ENCODE data around the gene TRAM2. TPM values are rescaled to one million over a fixed set of nuclear protein-coding genes. Genes with fewer than 3 reads are reported as not detected.

The TRAM2 gene
- total and polyA plus RNA-seq, 2 of the 8 experiments (the other 6 are each of a cell fraction or from before 2014, with no cell fraction given): 9.0 to 21.4 TPM

GRCh38 chr6:52621631-52622030, 44.8 kb upstream of the TRAM2 start (continued):
- TF ChIP-seq ZNF274 (IDR thresholded peaks at IDR 0.05; ENCODE audit: borderline replicate concordance, extremely low read depth, low read length) (no peak), RBBP5 (IDR thresholded peaks at IDR 0.05; ENCODE audit: borderline replicate concordance, low read depth, low read length) (no peak)

GRCh38 chr6:52620906-52621190, 44.0 kb upstream of the TRAM2 start:
- Histone ChIP-seq H3K27ac (ENCODE audit: low read depth, low read length) (no peak overlapping the region), H2BK20ac (ENCODE audit: low read length) (no peak overlapping the region), H3K79me1 (ENCODE audit: low read depth, low read length) (no peaks in the 10 kb centered on the region), H3K14ac (ENCODE audit: insufficient read length) (no peak overlapping the region), H3K56ac (replicated peaks; ENCODE audit: insufficient read length, low read depth, low read length) (no peak overlapping the region), H4K20me1 (replicated peaks in 1 of 2; ENCODE audit: control insufficient read depth in 1 of 2, insufficient read depth in 2 of 2, low read length in 2 of 2) (no peaks in the 10 kb centered on the region), H2BK12ac (ENCODE audit: low read depth, low read length) (no peak overlapping the region), H3K79me2 (ENCODE audit: control insufficient read depth in 1 of 2, insufficient read depth in 2 of 2, low read length in 2 of 2) (no peaks in the 10 kb centered on the region), H3K23me2 (ENCODE audit: low read depth, low read length) (no peaks in the 10 kb centered on the region), H2BK5ac (ENCODE audit: low read depth, low read length) (no peak overlapping the region), H3K4me2 (ENCODE audit: insufficient read depth in 1 of 2, low read depth in 2 of 2, low read length in 2 of 2) (no peak overlapping the region), H2BK120ac (replicated peaks; ENCODE audit: low read depth, low read length) (no peak overlapping the region), H3K9me3 (ENCODE audit: insufficient read depth in 2 of 2, low read depth in 1 of 2, low read length in 1 of 2) (no peaks in the 10 kb centered on the region), H3K4me1 (replicated peaks in 1 of 4; ENCODE audit: control insufficient read depth in 3 of 4, insufficient read depth in 4 of 4, low read length in 3 of 4) (no peaks in the 10 kb centered on the region), H3K36me3 (ENCODE audit: control insufficient read depth in 2 of 4, insufficient read depth in 4 of 4, low read length in 3 of 4) (no peaks in the 10 kb centered on the region), H3K4me3 (ENCODE audit: extremely low read depth in 1 of 4, insufficient read depth in 2 of 4, low read depth in 3 of 4, low read length in 4 of 4) (no peak overlapping the region), H3K18ac (ENCODE audit: extremely low read depth, low read length) (no peak overlapping the region), H3K23ac (ENCODE audit: insufficient read length) (no peak overlapping the region), H2BK15ac (ENCODE audit: low read length) (no peak overlapping the region), H2AK5ac (ENCODE audit: low read depth, low read length) (no peak overlapping the region), H4K8ac (ENCODE audit: extremely low read depth, insufficient read depth, low read length) (no peak overlapping the region), H3K4ac (replicated peaks; ENCODE audit: insufficient read length, low read depth, low read length) (no peak overlapping the region), H3K27me3 (replicated peaks in 1 of 4; ENCODE audit: control insufficient read depth in 3 of 4, extremely low read depth in 1 of 4, insufficient read depth in 3 of 4, low read length in 3 of 4) (no peaks in the 10 kb centered on the region), H4K5ac (ENCODE audit: insufficient read length, low read depth, low read length) (no peak overlapping the region), H3K9ac (replicated peaks in 1 of 4; ENCODE audit: extremely low read depth in 1 of 4, low read depth in 3 of 4, low read length in 3 of 4) (no peak overlapping the region), H2AFZ (ENCODE audit: low read length) (no peak overlapping the region), H4K91ac (replicated peaks; ENCODE audit: insufficient read length, low read length) (no peak overlapping the region)
- no peak for TF ChIP-seq TEAD4 (IDR thresholded peaks at IDR 0.05; ENCODE audit: low read depth, low read length)
- ChIA-PET POLR2A (ENCODE audit: partially characterized antibody) (interaction anchor here (2.3 kb wide), 1 partner anchor 8 kb away, joined by 5 read pairs; no protein-coding TSS in a partner anchor), CTCF (ENCODE audit: partially characterized antibody) (no interaction called here)
- FAIRE-seq (no peak), DNase-seq (ENCODE audit: low read depth in 1 of 2, low spot score in 2 of 2) (no peak)
